A549 (cell line): ENCODE data around the gene ZNF12.

Experiments
- CTCF ChIP-seq: fragments of >200 bp; sonication (Bioruptor Twin); formaldehyde crosslinking; IDR thresholded peaks from 3 replicates; pipeline ENCODE4 v1.5.1; 2016
- ELK1 ChIP-seq: fragments of 150-350 bp; IDR thresholded peaks from 2 replicates; pipeline ENCODE4 v1.6.1; 2014; ENCODE audit warnings: low read depth, mild to moderate bottlenecking, low read length
- FOSL2 ChIP-seq, 2 experiments: fragments of 450-650 bp in 1 of 2; fragments of >200 bp in 1 of 2; sonication (Bioruptor Twin) in 1 of 2; formaldehyde crosslinking; IDR thresholded peaks; 2 replicates each; pipeline versions ENCODE4 v1.5.0 to v1.6.1; 2016 to 2020; ENCODE audit warnings: mild to moderate bottlenecking in 1 of 2, moderate library complexity in 1 of 2
- POLR2A ChIP-seq: IDR thresholded peaks from 2 replicates; pipeline ENCODE4 v1.6.1; 2012; ENCODE audit warnings: mild to moderate bottlenecking, low read length
- TF ChIP-seq, protein P1 (sequence below): fragments of 200-600 bp; sonication (generic); IDR thresholded peaks from 2 replicates; pipeline ENCODE4 v1.6.1; 2016; ENCODE audit warnings: antibody characterized with exemption, mild to moderate bottlenecking, moderate library complexity

DNA sequence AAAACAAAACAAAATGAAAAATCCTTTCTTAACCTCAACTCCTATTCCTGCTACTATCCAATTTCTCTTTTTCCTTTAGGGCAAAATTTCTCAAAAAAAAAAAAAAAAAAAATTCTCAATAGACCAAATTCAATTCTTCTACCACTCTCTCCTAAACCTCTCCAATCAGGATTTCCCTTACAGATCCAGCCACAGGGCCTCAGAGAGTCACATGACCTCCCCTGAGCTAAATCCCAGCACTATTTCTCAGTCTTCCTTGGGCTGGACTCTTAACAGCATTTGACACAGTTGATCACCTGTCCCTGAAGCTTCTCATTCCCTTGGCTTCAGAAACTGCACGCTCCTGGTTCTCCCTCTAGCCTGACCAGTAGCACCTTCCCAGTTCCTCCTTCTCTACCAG is 4.9 kb downstream of the ZNF12 start:
- TF ChIP-seq CTCF = no peak
- no peak for TF ChIP-seq ELK1
- no peak for TF ChIP-seq FOSL2 (IDR thresholded peaks at IDR 0.05)
- no peak for TF ChIP-seq FOSL2 (CRISPR knock-in tag; IDR thresholded peaks at IDR 0.05)
- TF ChIP-seq POLR2A = no peak
- TF ChIP-seq, protein P1, sequence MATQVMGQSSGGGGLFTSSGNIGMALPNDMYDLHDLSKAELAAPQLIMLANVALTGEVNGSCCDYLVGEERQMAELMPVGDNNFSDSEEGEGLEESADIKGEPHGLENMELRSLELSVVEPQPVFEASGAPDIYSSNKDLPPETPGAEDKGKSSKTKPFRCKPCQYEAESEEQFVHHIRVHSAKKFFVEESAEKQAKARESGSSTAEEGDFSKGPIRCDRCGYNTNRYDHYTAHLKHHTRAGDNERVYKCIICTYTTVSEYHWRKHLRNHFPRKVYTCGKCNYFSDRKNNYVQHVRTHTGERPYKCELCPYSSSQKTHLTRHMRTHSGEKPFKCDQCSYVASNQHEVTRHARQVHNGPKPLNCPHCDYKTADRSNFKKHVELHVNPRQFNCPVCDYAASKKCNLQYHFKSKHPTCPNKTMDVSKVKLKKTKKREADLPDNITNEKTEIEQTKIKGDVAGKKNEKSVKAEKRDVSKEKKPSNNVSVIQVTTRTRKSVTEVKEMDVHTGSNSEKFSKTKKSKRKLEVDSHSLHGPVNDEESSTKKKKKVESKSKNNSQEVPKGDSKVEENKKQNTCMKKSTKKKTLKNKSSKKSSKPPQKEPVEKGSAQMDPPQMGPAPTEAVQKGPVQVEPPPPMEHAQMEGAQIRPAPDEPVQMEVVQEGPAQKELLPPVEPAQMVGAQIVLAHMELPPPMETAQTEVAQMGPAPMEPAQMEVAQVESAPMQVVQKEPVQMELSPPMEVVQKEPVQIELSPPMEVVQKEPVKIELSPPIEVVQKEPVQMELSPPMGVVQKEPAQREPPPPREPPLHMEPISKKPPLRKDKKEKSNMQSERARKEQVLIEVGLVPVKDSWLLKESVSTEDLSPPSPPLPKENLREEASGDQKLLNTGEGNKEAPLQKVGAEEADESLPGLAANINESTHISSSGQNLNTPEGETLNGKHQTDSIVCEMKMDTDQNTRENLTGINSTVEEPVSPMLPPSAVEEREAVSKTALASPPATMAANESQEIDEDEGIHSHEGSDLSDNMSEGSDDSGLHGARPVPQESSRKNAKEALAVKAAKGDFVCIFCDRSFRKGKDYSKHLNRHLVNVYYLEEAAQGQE = no peak
